GM23338 (cell line): ENCODE data around the gene TSHB. TPM values are rescaled to one million over a fixed set of nuclear protein-coding genes. Genes with fewer than 3 reads are reported as not detected.

Experiments used
- ATAC-seq: fragments of 200-7000 bp; cut with Tn5 transposase; 3 replicates; pipeline ENCODE4 v1.9.1; 2020
- DNase-seq: peaks from one replicate; pipeline ENCODE4 v3.0.0-alpha.2; 2015; ENCODE audit warnings: low spot score
- H2AFZ ChIP-seq: fragments of 200-600 bp; sonication (generic); 2 replicates; pipeline ENCODE4 v1.8.0; 2016; ENCODE audit warnings: antibody characterized with exemption, mild to moderate bottlenecking, moderate library complexity
- H3F3A ChIP-seq: fragments of 200-600 bp; sonication (generic); replicated peaks from 2 replicates; pipeline ENCODE4 v1.8.0; 2017; ENCODE audit warnings: antibody characterized with exemption, mixed run types, low read depth
- H3K27ac ChIP-seq: fragments of 200-600 bp; sonication (generic); 2 replicates; pipeline ENCODE4 v1.6.1; 2016; ENCODE audit warnings: low read depth
- H3K27me3 ChIP-seq: fragments of 200-600 bp; sonication (generic); 2 replicates; pipeline ENCODE4 v1.8.0; 2016; ENCODE audit warnings: mild to moderate bottlenecking, mixed run types, moderate library complexity; ENCODE audit not compliant: insufficient read depth
- H3K36me3 ChIP-seq: fragments of 200-600 bp; sonication (generic); 2 replicates; pipeline ENCODE4 v1.8.0; 2016; ENCODE audit warnings: mild to moderate bottlenecking; ENCODE audit not compliant: insufficient read depth
- H3K4me1 ChIP-seq: fragments of 200-600 bp; sonication (generic); 2 replicates; pipeline ENCODE4 v1.8.0; 2016; ENCODE audit warnings: mild to moderate bottlenecking, moderate library complexity; ENCODE audit not compliant: insufficient read depth
- H3K4me2 ChIP-seq: fragments of 200-600 bp; sonication (generic); 2 replicates; pipeline ENCODE4 v1.7.1; 2017; ENCODE audit warnings: mixed run types
- H3K4me3 ChIP-seq: fragments of 200-600 bp; sonication (generic); 2 replicates; pipeline ENCODE4 v1.6.1; 2016; ENCODE audit warnings: mixed run types
- H3K79me2 ChIP-seq: fragments of 200-600 bp; sonication (generic); replicated peaks from 2 replicates; pipeline ENCODE4 v1.8.0; 2017; ENCODE audit warnings: mild to moderate bottlenecking; ENCODE audit not compliant: insufficient read depth
- H3K9me2 ChIP-seq: fragments of 200-600 bp; sonication (generic); 2 replicates; pipeline ENCODE4 v1.8.0; 2017; ENCODE audit not compliant: insufficient read depth
- H4K20me1 ChIP-seq: fragments of 200-600 bp; sonication (generic); replicated peaks from 2 replicates; pipeline ENCODE4 v1.8.0; 2017; ENCODE audit warnings: mild to moderate bottlenecking; ENCODE audit not compliant: insufficient read depth
- H3K27ac Mint-ChIP-seq: 2 replicates; pipeline ENCODE4 v1.8.0; 2020; ENCODE audit warnings: inconsistent platforms, mild to moderate bottlenecking, moderate library complexity, mixed read lengths
- H3K27me3 Mint-ChIP-seq: 3 replicates; pipeline ENCODE4 v1.8.0; 2022; ENCODE audit warnings: low read depth, mild to moderate bottlenecking, moderate library complexity, mixed read lengths, inconsistent platforms; ENCODE audit not compliant: insufficient read depth, poor library complexity
- H3K36me3 Mint-ChIP-seq: 3 replicates; pipeline ENCODE4 v1.8.0; 2021; ENCODE audit warnings: low read depth, mild to moderate bottlenecking, inconsistent platforms, moderate library complexity, mixed read lengths
- H3K4me1 Mint-ChIP-seq: 3 replicates; pipeline ENCODE4 v1.8.0; 2020; ENCODE audit warnings: mild to moderate bottlenecking, inconsistent platforms, mixed read lengths
- H3K4me3 Mint-ChIP-seq: 3 replicates; pipeline ENCODE4 v1.8.0; 2021; ENCODE audit warnings: moderate library complexity, mild to moderate bottlenecking, inconsistent platforms, mixed read lengths
- H3K9me3 Mint-ChIP-seq: 3 replicates; pipeline ENCODE4 v1.8.0; 2020; ENCODE audit warnings: moderate library complexity, mild to moderate bottlenecking, inconsistent platforms, mixed read lengths
- CREB1 ChIP-seq: fragments of 250-450 bp; sonication (Bioruptor Pico); IDR thresholded peaks from 2 replicates; pipeline ENCODE4 v1.5.0; 2020; ENCODE audit warnings: low read depth, mild to moderate bottlenecking, moderate library complexity
- ETS1 ChIP-seq: IDR thresholded peaks from 2 replicates; pipeline ENCODE4 v1.6.1; 2016; ENCODE audit warnings: antibody characterized with exemption
- EZH2 ChIP-seq: fragments of 200-600 bp; sonication (generic); IDR thresholded peaks from one replicate; pipeline ENCODE4 v1.8.0; 2017; ENCODE audit warnings: antibody characterized with exemption, mild to moderate bottlenecking, low read depth; ENCODE audit not compliant: unreplicated experiment
- EZH2phosphoT487 ChIP-seq: fragments of 200-600 bp; sonication (generic); IDR thresholded peaks from one replicate; pipeline ENCODE4 v1.8.1; 2018; ENCODE audit warnings: antibody characterized with exemption; ENCODE audit not compliant: unreplicated experiment
- JUNB ChIP-seq: IDR thresholded peaks from one replicate; pipeline ENCODE4 v1.6.1; 2016; ENCODE audit warnings: antibody characterized with exemption; ENCODE audit not compliant: unreplicated experiment
- NANOG ChIP-seq: IDR thresholded peaks from 2 replicates; pipeline ENCODE4 v1.6.1; 2016; ENCODE audit warnings: antibody characterized with exemption, borderline replicate concordance
- POLR2AphosphoS5 ChIP-seq: IDR thresholded peaks from 2 replicates; pipeline ENCODE4 v1.6.1; 2016; ENCODE audit warnings: antibody characterized with exemption, low read depth
- REST ChIP-seq: IDR thresholded peaks from one replicate; pipeline ENCODE4 v1.6.1; 2018; ENCODE audit warnings: antibody characterized with exemption; ENCODE audit not compliant: unreplicated experiment
- STAT1 ChIP-seq: IDR thresholded peaks from one replicate; pipeline ENCODE4 v1.6.1; 2016; ENCODE audit warnings: antibody characterized with exemption; ENCODE audit not compliant: unreplicated experiment
- ZNF114 ChIP-seq: fragments of 250-450 bp; sonication (Bioruptor Pico); IDR thresholded peaks from 2 replicates; pipeline ENCODE4 v1.5.0; 2020; ENCODE audit warnings: mild to moderate bottlenecking, moderate library complexity
- ZNF331 ChIP-seq: fragments of 250-450 bp; sonication (Bioruptor Pico); IDR thresholded peaks from 2 replicates; pipeline ENCODE4 v1.5.0; 2020; ENCODE audit warnings: low read depth, mild to moderate bottlenecking, moderate library complexity
- polyA plus RNA-seq: library from polyadenylated mRNA; unstranded; fragments of >200 nt; fragmentation: Nextera tagmentation; extraction: Ambion mirVana; gene quantifications from 2 replicates; pipeline ENCODE4 v1.2.1, GENCODE V29; 2016
- total RNA-seq: library from RNA; depleted of rRNA; stranded (reverse); fragments of >200 nt; shearing (Covaris generic); gene quantifications from 2 replicates; pipeline ENCODE4 v1.2.3, GENCODE V29; 2014

TSHB gene
- total and polyA plus RNA-seq, 2 experiments from 2014 or later = not detected

GRCh38 chr1:115077984-115078330 is 48.3 kb downstream of the TSHB start:
- Histone ChIP-seq H3K4me2 (no peak overlapping the region), H3K36me3 (no peaks in the 10 kb centered on the region), H3K4me3 (no peak overlapping the region), H3K27ac (no peak overlapping the region), H3K4me1 (peaks cover 2% of the 10 kb centered on the region), H3K27me3 (no peaks in the 10 kb centered on the region), H4K20me1 (0 out of 2 replicates have a peak, but pooled peaks cover 5% of the 10 kb centered on the region), H3K9me2 (no peaks in the 10 kb centered on the region), H3K79me2 (no peaks in the 10 kb centered on the region), H2AFZ (no peak overlapping the region), H3F3A (no peaks in the 10 kb centered on the region)
- Mint-ChIP-seq H3K27ac (no peak overlapping the region), H3K4me1 (peaks cover 7% of the 10 kb centered on the region), H3K27me3 (no peaks in the 10 kb centered on the region), H3K4me3 (no peak overlapping the region), H3K36me3 (no peaks in the 10 kb centered on the region), H3K9me3 (no peaks in the 10 kb centered on the region)
- ATAC-seq (no peak), DNase-seq (no peak)
- TF ChIP-seq REST (no peak), ETS1 (no peak), JUNB (no peak), EZH2 (no peak), CREB1 (CRISPR knock-in tag) (no peak), NANOG (no peak), POLR2AphosphoS5 (no peak), ZNF331 (CRISPR knock-in tag) (no peak), STAT1 (no peak), EZH2phosphoT487 (no peak)

- DNase-seq (no peak), ATAC-seq (no peak)
- no peaks in the 10 kb centered on the region for H3K9me2 ChIP-seq
- H4K20me1 ChIP-seq = 0 out of 2 replicates have a peak, but pooled peaks cover 11% of the 10 kb centered on the region
- no peaks in the 10 kb centered on the region for H3K79me2 ChIP-seq
- no peak overlapping the region for H3K4me3 Mint-ChIP-seq
- no peak overlapping the region for H3K27ac ChIP-seq
- no peaks in the 10 kb centered on the region for H3K36me3 Mint-ChIP-seq
- no peaks in the 10 kb centered on the region for H3K27me3 ChIP-seq
- no peaks in the 10 kb centered on the region for H3K36me3 ChIP-seq
- H3F3A ChIP-seq = no peaks in the 10 kb centered on the region
- H3K4me1 ChIP-seq = peaks cover 10% of the 10 kb centered on the region
- peaks cover 15% of the 10 kb centered on the region for H3K4me1 Mint-ChIP-seq
- H3K27me3 Mint-ChIP-seq = no peaks in the 10 kb centered on the region
- no peak overlapping the region for H2AFZ ChIP-seq
- TF ChIP-seq ZNF331 (CRISPR knock-in tag) (no peak), ZNF114 (CRISPR knock-in tag) (no peak)
- H3K4me2 ChIP-seq = no peak overlapping the region
- no peak overlapping the region for H3K4me3 ChIP-seq
- no peaks in the 10 kb centered on the region for H3K9me3 Mint-ChIP-seq
- no peak overlapping the region for H3K27ac Mint-ChIP-seq
These were observed 49.1 kb downstream of the TSHB start for GRCh38 chr1:115078708-115079107.
